ENCODE results near the gene RERE.

RERE gene

GRCh38 chr1:8571200-8571984, 246.0 kb downstream of the RERE start:
- no peak for DNase-seq (ENCODE audit: low spot score)

GRCh38 chr1:8570465-8570864, 247.0 kb downstream of the RERE start:
- no peak for DNase-seq (ENCODE audit: low spot score)

DNA sequence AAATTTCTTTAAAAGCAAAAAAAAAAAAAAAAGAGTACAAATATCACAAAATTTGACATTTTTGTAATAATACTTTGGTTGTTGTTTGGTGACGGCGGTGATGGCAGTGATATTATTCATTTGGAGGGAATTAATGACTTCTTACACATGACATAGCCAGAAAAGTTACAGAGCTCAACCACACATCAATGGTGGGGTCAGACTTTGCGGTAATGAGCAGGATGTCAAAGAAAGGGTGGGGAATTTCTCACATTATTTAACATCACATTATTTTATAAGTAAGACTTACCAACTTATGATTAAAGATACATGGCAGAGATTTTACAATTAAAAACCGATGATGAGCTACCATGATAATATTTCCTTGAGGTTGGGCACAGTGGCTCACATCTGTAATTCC, 248.2 kb downstream of the RERE start:
- DNase-seq (ENCODE audit: low spot score) = no peak

DNA sequence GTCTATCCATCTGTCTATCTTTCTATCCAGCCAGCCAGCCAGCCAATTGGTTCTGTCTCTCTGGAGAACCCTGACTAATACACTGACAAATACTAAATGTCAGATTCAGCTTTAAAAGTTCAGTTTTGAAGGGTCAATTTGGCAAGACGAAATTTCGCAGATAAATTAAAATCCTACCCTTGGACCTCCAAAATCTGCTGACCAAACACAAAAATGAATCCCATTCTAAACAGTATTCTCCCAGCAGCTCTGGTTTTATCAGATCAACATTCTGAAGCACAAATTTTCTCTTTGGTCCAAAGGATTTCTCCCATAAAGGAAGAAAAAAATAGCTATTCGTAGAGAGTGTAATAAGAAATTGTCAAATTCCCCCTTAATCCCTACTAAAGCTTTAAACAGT, 248.6 kb downstream of the RERE start:
- DNase-seq (ENCODE audit: low spot score) = no peak

DNA sequence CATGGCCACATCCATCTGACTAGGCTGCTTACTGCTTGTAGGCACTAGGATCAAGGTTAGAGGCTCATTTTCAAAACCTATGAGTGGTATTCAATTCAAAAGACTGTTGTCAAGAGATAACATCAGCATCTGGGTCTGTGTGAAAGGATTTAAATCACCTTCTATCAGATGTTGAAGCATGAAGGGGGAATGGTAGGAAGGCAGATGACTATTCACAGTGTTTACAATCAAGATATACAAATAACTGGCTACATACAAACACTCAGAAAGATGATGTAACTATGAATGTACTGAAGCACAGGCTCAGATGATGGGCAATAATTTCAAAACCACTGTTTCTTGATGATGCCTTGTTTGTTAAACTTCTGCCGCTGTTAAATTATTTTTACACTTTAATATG, 250.3 kb downstream of the RERE start:
- no peak for DNase-seq (ENCODE audit: low spot score)

DNA sequence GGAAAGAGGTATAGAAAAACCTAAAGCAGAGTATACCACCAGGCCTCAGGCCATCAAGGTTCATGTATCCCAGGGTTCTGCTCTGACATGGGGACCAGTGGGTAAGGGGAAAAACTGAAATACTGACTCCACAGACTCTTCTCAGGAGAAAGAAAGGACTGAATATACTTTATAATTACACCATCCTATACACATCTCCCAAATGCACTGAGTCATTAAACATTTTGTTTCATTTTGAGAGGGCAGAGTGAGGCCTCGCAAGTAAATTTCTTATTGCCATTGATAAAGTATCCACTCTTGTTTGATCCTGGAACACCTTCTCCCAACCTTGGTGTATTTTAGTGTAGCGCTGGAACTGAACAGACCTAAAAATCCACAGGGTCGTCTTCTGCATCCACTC, 251.6 kb downstream of the RERE start:
- DNase-seq (ENCODE audit: low spot score) = no peak

GRCh38 chr1:8563944-8564537, 253.4 kb downstream of the RERE start:
- peak; percentile 21 for DNase-seq (ENCODE audit: low spot score)

DNA sequence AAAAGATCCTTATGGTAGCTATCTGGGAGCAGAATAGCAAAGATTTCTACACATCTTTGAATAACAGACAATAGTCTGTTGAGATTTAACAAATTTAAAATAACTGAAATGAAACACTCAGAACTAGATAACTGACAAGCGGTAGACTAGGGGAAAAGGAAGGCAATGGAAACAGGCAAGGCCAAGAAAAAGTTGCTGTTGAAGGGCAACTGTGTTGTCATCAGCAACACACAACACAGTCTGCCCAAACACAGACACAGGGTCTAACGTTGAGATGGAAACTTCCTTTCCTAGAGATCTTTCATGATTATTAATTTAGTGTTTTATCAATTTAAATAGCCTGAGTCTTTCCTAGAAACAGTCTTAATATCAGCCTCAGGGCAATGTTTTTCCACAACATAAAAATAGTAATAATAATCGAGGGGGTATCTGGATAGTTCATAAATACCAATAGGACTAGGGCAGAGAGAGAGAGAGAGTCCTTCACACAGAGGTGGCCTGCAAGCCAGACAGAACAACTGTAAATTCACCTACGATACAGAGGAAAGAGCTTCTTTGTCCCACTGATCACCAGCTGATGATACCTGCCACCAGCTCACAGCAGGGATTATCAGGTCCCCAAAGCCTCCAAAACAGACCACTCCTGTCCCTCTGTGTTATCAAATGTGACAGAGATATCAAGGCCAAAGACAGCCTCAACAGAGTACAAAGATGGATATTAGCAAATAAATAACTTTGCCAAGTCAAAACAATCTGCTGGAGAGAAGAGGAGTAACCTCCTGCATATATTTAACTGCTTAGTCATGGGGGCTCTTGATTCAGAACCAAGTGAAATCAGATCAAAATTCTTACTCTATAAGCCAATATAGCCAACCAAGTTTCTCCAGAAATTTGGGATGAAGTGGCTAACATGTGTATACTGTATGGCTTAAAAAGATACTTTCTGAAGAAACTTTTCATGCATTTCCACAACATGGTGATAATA, 254.3 kb downstream of the RERE start:
- DNase-seq (ENCODE audit: low spot score) = peak; percentile 43

GRCh38 chr1:8562222-8562621, 255.2 kb downstream of the RERE start:
- DNase-seq (ENCODE audit: low spot score) = no peak

DNA sequence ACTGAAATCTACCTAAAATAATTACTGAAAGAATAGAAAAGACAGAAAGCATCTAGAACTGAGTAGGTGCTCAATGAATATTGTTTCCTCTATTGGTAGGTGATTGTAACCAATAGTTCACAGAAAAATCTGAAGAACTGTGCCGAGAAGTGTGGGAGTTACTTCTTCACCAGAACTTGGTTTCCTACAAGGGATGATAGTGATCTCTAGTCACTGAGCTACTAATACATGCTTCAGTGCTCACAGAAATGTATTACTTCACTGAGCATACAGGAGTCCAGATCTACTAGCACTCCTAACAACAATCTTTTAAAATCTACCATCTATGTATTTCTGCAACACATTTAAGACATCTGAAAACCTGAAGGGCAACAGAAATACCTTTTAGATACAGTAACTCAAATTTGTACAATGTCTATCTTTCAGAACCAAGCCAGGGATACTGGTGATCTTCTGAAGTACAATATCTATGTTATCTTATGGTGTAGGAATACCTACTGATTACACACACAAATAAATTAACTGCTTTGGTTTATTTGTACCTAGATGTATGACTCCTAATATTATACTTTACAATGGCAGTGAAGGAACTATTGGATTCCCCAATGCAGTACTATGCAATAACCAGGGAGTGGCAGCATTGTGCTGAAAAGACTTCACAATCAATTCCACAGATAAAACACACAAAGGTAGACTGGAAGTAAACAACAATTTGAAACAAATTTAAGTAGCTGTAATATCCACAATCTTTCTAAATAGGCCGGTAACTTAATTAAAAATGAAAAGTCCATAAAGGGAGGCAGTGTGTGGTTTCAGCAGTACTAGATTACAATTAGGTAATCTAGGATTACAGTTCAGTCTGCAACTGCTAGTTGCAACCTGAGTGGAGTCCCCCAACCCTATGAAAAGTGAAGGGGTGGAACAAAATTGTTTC, 256.6 kb downstream of the RERE start:
- peak; percentile 73 for DNase-seq (ENCODE audit: low spot score)

GRCh38 chr1:8560035-8560434, 257.4 kb downstream of the RERE start:
- DNase-seq (ENCODE audit: low spot score) = no peak

DNA sequence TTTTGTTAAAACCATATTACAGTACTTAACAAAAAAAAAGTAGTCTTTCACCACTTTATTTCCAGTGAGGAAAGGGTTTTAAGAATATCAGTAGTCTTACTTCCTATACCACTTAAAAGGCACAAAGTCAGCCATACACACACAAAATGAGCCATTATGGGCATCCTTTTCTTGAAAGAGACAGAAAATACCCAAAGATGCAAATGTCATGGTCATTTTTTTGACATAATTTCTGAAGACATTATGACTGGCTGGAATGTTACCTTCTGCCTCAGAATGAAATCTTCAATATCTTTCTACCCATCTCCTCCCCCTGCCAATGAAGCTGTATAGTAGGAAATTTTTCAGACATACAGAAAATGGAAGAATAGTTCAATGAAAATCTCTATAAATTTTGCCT, 261.9 kb downstream of the RERE start:
- DNase-seq (ENCODE audit: low spot score) = no peak

DNA sequence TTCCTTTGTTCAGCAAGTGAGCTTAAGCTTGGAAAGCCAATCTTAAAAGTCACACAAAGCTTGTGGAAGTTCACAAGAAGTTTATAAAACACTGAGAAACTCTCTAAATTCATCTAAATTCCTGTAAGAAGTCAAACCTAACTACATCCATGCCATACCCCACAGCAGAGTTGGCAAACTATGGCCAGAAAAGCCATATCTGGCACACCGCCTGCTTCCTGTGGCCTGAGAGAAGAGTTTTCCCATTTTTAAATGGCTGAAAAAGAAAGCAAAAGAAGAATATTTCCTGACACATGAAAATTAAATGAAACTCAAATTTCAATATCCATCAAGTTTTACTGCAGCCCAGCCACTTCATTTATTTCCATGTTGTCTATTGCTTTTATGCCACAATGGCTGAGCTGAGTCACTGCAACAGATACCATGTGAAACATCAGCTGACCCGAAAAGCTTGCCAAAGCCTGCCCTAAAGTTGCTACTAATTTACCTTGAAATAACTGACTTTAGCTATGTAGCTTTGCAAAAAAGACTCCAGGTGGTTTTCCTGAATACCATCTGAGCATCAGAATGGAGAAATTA, 262.4 kb downstream of the RERE start:
- peak; percentile 68 for DNase-seq (ENCODE audit: low spot score)

DNA sequence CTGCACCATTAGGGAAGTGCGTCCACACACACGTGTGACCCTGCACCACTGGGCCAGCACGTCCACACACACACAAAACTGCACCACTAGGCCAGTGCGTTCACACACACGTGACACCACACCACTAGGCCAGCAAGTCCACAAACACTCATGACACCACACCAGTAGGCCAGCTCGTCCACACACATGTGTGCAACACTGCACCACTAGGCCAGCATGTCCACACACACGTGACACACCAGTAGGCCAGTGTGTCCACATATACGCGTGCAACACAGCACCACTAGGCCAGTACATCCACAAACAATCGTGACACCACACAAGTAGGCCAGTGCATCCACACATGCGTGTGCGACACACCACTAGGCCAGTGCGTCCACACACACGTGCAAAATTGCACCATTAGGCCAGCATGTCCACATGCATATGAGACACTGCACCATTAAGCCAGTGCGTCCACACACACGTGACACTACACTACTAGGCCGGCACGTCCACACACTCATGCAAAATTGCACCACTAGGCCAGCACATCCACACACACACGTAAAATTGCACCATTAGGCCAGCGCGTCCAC, 264.5 kb downstream of the RERE start:
- no peak for DNase-seq (ENCODE audit: low spot score)

- no peak for DNase-seq (ENCODE audit: low spot score)
Measured at GRCh38 chr1:8551613-8552489, 265.6 kb downstream of the RERE start.

DNA sequence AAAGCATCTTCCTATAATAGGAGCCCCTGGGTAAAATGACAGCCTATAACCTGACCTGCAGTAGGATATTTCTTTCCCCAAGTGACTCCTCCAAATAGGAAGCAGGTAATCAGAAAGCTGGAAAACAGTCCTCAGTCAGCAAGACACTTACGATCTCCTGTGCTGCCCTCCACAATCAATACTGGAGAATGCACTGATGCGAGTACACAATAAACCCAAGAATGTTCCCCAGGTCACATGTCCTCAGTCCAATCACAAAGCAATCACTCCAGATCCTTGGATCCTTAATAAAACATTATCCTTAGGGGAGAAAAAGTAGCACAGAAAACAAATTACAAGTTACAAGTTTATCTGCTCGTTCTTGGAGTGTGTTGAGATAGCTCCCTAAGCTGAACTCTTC, 266.4 kb downstream of the RERE start:
- no peak for DNase-seq (ENCODE audit: low spot score)

- DNase-seq (ENCODE audit: low spot score) = no peak
Measured at GRCh38 chr1:8547791-8548190, 269.6 kb downstream of the RERE start.

GRCh38 chr1:8545078-8545477, 272.4 kb downstream of the RERE start:
- DNase-seq (ENCODE audit: low spot score) = no peak

DNA sequence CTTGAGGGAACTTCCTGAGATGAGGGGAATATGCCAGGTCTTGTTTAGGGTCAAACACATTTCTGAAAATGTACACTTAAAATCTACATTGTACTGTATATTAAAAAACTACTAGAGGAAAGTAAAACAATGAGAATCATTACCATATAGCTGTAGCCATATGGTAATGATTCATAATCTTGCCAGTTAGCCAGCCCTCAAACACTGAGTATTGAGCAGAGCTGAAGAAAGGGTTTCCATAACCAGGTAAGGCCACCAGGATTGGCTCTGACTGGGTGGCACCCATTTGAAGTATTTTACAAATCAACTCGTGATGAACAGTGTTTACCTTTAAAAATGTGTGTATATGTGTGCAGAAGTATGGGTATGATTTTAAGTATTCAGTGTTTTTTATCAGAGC, 272.8 kb downstream of the RERE start:
- no peak for DNase-seq (ENCODE audit: low spot score)

DNA sequence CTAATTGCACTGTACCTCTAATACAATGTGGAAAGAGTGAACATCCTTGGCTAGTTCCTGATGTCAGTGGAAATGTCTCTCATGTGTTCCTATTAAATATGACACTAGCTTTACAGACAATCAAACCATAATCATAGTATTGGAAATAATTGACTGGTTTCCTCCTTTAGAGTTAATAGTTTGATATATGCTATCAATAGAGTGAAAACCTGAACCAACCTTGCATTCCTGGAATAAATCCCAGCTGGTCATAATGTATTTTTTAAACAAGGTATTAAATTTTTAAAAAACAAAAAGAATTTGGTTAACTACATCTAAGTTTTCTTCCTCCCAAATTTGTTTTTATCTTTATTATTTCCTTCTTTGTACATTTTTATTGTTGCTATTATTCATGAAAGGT, 273.5 kb downstream of the RERE start:
- DNase-seq (ENCODE audit: low spot score) = no peak

All from kidney tubule cell (primary cell).